ENCODE data around the gene PRKAR2B. TPM values are rescaled to one million over a fixed set of nuclear protein-coding genes. Genes with fewer than 3 reads are reported as not detected.

PRKAR2B gene
- polyA plus RNA-seq, 1 donor from 2014 or later: 297 TPM

DNA sequence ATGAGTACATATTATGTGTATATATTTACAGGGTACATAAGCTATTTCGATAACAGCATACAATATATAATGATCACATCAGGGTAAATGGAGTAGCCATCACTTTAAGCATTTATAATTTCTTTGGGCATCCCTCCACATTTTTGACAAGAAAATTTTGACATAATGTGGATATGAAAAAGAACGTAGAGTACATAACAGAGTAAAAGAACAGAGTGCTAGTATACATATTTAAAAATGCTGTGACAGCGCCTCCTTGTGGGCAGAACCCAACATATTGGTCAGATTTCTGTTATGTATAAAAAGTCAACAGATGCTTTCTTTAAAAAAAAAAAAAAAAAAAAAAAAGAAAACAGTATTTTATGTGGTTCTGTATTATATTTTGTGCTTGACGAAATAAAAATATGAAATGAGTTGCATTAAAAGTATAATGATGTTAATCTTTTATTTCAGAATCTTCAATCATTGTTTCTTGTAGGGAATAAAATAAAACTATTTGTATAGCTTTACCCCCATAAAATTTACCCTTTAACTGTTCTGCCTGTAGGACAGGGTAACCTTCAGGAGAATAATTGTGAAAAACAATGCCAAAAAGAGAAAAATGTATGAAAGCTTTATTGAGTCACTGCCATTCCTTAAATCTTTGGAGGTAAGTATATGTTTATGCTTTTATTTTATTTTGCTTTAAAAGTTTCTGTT lies 106.0 kb downstream of the PRKAR2B start:
- Histone ChIP-seq H3K4me2 (ENCODE audit: low read length) (no peak overlapping the region), H3K9me3 (ENCODE audit: low read length) (no peaks in the 10 kb centered on the region), H2AFZ (ENCODE audit: low read depth, low read length) (no peak overlapping the region), H3K9ac (ENCODE audit: low read length) (no peak overlapping the region), H3K27me3 (ENCODE audit: insufficient read depth, low read depth, low read length) (no peaks in the 10 kb centered on the region), H3K27ac (ENCODE audit: low read length) (no peak overlapping the region), H3K4me3 (ENCODE audit: low read length) (no peak overlapping the region), H4K20me1 (ENCODE audit: insufficient read depth) (no peaks in the 10 kb centered on the region), H3K36me3 (ENCODE audit: insufficient read depth, low read length) (peaks cover 5% of the 10 kb centered on the region), H3K9me2 (ENCODE audit: insufficient read depth, low read length) (no peaks in the 10 kb centered on the region), H3K79me2 (replicated peaks; ENCODE audit: insufficient read depth, low read length) (no peaks in the 10 kb centered on the region), H3F3A (ENCODE audit: insufficient read depth, low read length, poor library complexity, severe bottlenecking) (no peaks in the 10 kb centered on the region)
- TF ChIP-seq EP300 (conservative IDR thresholded peaks at IDR 0.05; ENCODE audit: poor library complexity, severe bottlenecking): no peak
- TF ChIP-seq EZH2 (IDR thresholded peaks at IDR 0.05; ENCODE audit: borderline replicate concordance, insufficient read depth, low read length, poor library complexity, severe bottlenecking): no peak
- TF ChIP-seq MXI1 (conservative IDR thresholded peaks at IDR 0.05; ENCODE audit: poor library complexity, severe bottlenecking): no peak
- TF ChIP-seq, protein P1, sequence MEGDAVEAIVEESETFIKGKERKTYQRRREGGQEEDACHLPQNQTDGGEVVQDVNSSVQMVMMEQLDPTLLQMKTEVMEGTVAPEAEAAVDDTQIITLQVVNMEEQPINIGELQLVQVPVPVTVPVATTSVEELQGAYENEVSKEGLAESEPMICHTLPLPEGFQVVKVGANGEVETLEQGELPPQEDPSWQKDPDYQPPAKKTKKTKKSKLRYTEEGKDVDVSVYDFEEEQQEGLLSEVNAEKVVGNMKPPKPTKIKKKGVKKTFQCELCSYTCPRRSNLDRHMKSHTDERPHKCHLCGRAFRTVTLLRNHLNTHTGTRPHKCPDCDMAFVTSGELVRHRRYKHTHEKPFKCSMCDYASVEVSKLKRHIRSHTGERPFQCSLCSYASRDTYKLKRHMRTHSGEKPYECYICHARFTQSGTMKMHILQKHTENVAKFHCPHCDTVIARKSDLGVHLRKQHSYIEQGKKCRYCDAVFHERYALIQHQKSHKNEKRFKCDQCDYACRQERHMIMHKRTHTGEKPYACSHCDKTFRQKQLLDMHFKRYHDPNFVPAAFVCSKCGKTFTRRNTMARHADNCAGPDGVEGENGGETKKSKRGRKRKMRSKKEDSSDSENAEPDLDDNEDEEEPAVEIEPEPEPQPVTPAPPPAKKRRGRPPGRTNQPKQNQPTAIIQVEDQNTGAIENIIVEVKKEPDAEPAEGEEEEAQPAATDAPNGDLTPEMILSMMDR (IDR thresholded peaks at IDR 0.05; ENCODE audit: poor library complexity, severe bottlenecking): peak; percentile 78
- TF ChIP-seq RAD21 (conservative IDR thresholded peaks at IDR 0.05): peak; percentile 82
- TF ChIP-seq SMC3 (conservative IDR thresholded peaks at IDR 0.05; ENCODE audit: poor library complexity): peak; percentile 90

DNA sequence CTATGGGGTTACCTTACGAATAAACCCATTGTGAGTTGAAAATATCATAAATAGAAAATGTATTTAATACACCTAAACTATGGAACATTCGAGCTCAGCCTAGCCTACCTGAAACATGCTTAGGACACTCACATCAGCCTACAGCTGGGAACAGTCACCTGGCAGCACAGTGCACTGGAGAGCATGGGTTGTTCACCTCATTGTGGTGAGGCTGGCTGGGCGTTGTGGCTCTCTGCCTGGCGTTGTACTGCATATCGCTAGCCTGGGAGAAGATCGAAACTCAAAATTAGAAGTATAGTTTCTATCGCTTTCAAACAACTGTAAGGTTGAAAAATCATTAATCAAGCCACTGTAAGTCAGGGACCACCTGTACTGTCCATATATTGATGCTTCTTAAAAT lies 107.0 kb downstream of the PRKAR2B start:
- Histone ChIP-seq H3K9me2 (ENCODE audit: insufficient read depth, low read length) (no peaks in the 10 kb centered on the region), H3K9ac (ENCODE audit: low read length) (no peak overlapping the region), H3K27me3 (ENCODE audit: insufficient read depth, low read depth, low read length) (no peaks in the 10 kb centered on the region), H3K27ac (ENCODE audit: low read length) (no peak overlapping the region), H4K20me1 (ENCODE audit: insufficient read depth) (no peaks in the 10 kb centered on the region), H3K4me2 (ENCODE audit: low read length) (no peak overlapping the region), H3K9me3 (ENCODE audit: low read length) (no peaks in the 10 kb centered on the region), H2AFZ (ENCODE audit: low read depth, low read length) (no peak overlapping the region), H3K4me3 (ENCODE audit: low read length) (no peak overlapping the region), H3F3A (ENCODE audit: insufficient read depth, low read length, poor library complexity, severe bottlenecking) (no peaks in the 10 kb centered on the region), H3K79me2 (replicated peaks; ENCODE audit: insufficient read depth, low read length) (no peaks in the 10 kb centered on the region), H3K36me3 (ENCODE audit: insufficient read depth, low read length) (peaks cover 5% of the 10 kb centered on the region)
- TF ChIP-seq, protein P2, sequence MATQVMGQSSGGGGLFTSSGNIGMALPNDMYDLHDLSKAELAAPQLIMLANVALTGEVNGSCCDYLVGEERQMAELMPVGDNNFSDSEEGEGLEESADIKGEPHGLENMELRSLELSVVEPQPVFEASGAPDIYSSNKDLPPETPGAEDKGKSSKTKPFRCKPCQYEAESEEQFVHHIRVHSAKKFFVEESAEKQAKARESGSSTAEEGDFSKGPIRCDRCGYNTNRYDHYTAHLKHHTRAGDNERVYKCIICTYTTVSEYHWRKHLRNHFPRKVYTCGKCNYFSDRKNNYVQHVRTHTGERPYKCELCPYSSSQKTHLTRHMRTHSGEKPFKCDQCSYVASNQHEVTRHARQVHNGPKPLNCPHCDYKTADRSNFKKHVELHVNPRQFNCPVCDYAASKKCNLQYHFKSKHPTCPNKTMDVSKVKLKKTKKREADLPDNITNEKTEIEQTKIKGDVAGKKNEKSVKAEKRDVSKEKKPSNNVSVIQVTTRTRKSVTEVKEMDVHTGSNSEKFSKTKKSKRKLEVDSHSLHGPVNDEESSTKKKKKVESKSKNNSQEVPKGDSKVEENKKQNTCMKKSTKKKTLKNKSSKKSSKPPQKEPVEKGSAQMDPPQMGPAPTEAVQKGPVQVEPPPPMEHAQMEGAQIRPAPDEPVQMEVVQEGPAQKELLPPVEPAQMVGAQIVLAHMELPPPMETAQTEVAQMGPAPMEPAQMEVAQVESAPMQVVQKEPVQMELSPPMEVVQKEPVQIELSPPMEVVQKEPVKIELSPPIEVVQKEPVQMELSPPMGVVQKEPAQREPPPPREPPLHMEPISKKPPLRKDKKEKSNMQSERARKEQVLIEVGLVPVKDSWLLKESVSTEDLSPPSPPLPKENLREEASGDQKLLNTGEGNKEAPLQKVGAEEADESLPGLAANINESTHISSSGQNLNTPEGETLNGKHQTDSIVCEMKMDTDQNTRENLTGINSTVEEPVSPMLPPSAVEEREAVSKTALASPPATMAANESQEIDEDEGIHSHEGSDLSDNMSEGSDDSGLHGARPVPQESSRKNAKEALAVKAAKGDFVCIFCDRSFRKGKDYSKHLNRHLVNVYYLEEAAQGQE (IDR thresholded peaks at IDR 0.05; ENCODE audit: borderline replicate concordance): no peak
- TF ChIP-seq SMC3 (conservative IDR thresholded peaks at IDR 0.05; ENCODE audit: poor library complexity) (no peak), TAF1 (IDR thresholded peaks at IDR 0.05; ENCODE audit: low read depth) (no peak), EP300 (conservative IDR thresholded peaks at IDR 0.05; ENCODE audit: poor library complexity, severe bottlenecking) (no peak), EZH2 (IDR thresholded peaks at IDR 0.05; ENCODE audit: borderline replicate concordance, insufficient read depth, low read length, poor library complexity, severe bottlenecking) (no peak), RAD21 (conservative IDR thresholded peaks at IDR 0.05) (no peak), MXI1 (conservative IDR thresholded peaks at IDR 0.05; ENCODE audit: poor library complexity, severe bottlenecking) (no peak), POLR2AphosphoS5 (IDR thresholded peaks at IDR 0.05) (no peak)
- TF ChIP-seq, protein P1 (IDR thresholded peaks at IDR 0.05; ENCODE audit: poor library complexity, severe bottlenecking): no peak
